GM20000 (cell line): ENCODE results near the gene RSPH10B2.
"Not testable (repeated sequence)": the region's sequence is repeated elsewhere in the genome, so short reads cannot be mapped to it uniquely, and the experiment has no call there.

Experiments used
- DNase-seq: peaks from one replicate; pipeline ENCODE4 v3.0.0; 2012; ENCODE audit warnings: low spot score
- TF ChIP-seq, protein P1 (sequence below): IDR thresholded peaks from 2 replicates; pipeline ENCODE4 v1.5.1; 2012; ENCODE audit warnings: mild to moderate bottlenecking, control low read depth; ENCODE audit errors: extremely low read depth, missing control alignments

Gene RSPH10B2

DNA sequence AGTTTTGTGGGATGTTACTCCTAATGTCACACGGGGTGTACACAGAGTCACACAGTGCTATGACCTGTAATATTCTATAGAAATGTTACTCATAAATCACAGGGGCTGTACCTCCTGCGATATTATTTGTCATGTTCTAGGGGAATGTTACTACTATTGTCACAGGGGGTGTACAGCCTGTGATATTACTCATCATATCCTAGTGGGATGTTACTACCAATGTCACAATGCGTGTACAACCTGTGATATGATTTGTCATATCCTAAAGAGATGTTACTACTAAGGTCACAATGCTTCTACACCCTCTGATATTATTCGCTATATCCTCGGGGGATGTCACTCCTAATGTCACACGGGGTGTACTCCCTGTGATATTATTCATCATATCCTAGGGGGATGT is 79.7 kb downstream of the RSPH10B2 start:
- DNase-seq, result no peak
- TF ChIP-seq, protein P1, sequence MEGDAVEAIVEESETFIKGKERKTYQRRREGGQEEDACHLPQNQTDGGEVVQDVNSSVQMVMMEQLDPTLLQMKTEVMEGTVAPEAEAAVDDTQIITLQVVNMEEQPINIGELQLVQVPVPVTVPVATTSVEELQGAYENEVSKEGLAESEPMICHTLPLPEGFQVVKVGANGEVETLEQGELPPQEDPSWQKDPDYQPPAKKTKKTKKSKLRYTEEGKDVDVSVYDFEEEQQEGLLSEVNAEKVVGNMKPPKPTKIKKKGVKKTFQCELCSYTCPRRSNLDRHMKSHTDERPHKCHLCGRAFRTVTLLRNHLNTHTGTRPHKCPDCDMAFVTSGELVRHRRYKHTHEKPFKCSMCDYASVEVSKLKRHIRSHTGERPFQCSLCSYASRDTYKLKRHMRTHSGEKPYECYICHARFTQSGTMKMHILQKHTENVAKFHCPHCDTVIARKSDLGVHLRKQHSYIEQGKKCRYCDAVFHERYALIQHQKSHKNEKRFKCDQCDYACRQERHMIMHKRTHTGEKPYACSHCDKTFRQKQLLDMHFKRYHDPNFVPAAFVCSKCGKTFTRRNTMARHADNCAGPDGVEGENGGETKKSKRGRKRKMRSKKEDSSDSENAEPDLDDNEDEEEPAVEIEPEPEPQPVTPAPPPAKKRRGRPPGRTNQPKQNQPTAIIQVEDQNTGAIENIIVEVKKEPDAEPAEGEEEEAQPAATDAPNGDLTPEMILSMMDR, result no peak

DNA sequence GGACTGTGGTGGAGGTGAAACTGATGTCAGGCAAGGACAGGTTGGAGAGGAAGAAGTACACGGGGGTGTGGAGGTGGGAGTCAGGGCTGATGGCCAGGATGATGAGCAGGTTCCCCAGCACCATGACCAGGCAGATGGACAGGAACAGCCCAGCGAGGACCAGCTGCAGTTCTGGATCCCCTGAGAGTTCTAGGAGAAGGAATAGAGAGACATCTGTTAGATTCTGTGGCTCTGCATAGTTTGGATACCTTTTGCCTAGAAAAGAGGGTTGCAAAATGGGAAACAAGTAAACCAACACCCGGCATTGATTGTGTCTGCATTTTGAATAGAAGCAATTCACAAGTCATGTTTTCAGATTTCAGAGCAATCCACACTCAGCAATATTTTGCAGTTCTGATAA is 81.6 kb downstream of the RSPH10B2 start:
- not testable (repeated sequence) for DNase-seq

DNA sequence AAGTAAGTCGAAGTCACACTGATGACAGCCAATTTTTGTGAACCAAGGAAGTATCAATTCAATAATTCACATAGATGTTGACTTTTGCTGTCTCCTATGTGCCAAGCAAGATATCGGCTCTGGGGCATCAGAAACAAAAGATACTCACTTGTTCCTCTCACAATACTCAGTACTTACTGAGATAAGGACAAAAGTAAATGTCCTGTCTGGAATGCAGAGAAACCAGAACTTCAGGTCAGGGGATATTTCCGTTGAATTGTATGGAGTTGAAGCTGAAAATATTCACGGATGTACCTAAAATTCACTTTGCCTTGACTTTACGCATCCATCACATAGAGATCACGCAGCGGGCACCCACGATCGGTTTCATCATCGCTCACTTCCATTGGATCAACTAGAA is 83.2 kb downstream of the RSPH10B2 start:
- not testable (repeated sequence) for DNase-seq

DNA sequence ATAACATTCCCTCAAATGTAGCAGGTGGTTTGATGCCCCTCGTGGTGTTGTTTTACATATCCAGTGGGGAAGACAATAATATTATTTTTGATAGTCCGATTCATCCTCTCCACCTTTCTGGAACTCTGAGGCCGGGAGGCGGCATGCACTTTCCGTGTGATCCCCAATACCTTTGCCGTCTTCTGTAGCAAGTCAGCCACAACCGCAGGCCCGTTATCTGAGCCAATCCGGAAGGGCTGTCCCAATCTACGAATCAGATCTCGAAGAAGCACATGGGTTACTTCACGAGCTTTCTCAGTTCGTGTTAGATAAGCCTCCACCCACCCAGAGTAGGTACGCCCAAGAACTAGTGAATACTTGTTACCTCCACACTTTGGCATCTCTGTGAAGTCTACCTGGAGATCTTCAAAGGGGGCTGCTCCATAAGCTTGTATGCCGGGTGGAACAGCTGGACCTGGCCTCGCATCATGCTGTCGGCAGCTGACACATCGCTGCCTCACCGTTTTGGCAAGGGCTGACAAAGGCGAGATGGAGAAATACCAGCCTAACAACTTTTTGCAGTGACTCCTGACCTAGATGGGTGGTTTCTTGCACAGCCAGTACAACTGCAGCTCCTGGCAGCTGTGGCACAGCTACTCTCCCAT is 88.5 kb downstream of the RSPH10B2 start:
- DNase-seq, result not testable (repeated sequence)

DNA sequence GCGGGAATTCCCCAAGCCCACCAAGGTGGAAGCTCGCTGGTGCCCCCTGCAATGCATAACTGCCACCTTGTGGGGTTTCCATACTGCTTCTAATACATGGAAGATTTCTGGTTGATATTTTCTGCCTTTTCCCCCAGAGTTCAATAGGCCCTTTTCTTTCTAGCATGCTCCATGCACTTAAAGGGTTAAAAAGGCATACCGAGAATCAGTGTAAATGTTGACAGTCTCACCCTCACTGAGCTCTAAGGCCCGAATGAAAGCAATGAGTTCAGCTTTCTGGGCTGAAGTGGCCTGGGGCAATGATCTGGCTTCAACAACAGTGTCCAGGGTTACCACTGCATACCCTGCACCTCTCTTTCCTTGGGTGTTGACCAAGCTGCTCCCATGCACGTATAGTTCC is 89.2 kb downstream of the RSPH10B2 start:
- not testable (repeated sequence) for DNase-seq

DNA sequence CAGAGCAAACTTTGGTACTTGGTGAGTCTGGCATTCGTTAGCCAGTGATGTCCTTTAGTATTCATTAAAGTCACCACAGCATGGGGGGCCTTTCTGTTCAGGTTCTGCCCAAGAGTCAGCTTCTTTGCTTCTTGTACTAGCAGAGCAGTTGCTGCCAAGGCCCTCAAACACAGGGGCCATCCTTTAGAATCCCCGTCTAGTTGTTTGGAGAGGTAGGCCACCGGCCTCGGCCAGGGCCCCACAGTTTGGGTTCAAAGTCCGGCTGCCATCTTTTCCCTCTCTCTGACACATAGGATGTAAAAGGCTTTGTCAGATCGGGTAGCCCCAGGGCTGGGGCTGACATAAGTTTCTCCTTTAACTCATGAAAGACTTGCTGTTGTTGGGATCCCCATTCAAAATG is 89.8 kb downstream of the RSPH10B2 start:
- not testable (repeated sequence) for DNase-seq

DNA sequence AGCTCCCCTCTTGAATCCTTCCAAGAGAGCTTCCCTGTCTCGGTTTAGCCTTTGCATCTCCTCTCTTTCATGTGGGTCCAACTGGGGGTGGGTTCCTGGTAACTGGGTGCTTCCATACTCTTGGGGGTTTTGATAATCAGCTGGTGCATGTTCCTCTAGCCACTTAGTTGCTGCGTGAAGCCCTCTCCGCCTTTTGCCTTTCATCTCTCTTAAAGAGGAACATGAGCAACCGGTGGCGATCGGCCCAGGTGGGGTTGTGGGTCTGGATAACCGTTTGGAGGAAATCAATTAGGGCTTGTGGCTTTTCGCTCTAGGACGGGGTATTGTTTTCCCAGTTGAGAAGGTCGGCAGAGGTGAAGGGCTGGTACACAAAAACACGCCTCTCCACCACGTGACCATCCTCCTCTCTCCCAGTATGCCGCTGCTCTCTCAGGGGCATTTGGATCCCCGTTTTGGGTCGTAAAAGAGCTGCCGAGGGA is 92.1 kb downstream of the RSPH10B2 start:
- DNase-seq, result not testable (repeated sequence)

DNA sequence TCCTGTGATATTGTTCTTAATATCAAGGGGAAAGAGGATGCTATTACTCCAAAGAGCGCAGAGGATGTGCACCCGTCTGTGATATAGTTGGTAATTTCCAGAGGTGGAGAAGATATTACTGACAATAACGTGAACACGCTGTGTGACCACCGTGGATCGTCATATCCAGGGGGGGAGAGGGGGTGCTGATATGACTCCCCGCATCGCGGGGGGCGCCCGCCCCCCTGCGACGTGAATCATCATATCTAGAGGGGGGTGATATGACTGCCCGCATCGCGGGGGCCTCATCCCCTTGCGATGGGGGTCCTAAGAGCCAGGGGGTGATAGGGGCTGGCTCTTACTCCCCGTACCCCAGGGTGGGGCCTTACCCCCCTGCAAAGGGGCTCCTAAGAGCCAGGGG is 93.8 kb downstream of the RSPH10B2 start:
- not testable (repeated sequence) for DNase-seq
